Left renal pelvis (tissue), 4 donors: ENCODE measurements around the gene C1QL2. TPM values are rescaled to one million over a fixed set of nuclear protein-coding genes. Genes with fewer than 3 reads are reported as not detected.

ENCODE experiments used
- DNase-seq, 4 donors: peaks; one replicate each; pipeline ENCODE4 v3.0.0-alpha.2; 2013; ENCODE audit warnings: low read depth in 4 of 4, low spot score in 3 of 4
- polyA plus RNA-seq, 4 donors: library from polyadenylated mRNA; unstranded; fragments of 120-200 nt; gene quantifications; one replicate each; pipeline ENCODE4 v1.2.1, GENCODE V29; 2013; ENCODE audit not compliant: insufficient read length in 4 of 4

The C1QL2 gene
- polyA plus RNA-seq, 4 donors = not detected

- no peak for DNase-seq
Measured at GRCh38 chr2:119147776-119148715, 10.5 kb downstream of the C1QL2 start.

DNA sequence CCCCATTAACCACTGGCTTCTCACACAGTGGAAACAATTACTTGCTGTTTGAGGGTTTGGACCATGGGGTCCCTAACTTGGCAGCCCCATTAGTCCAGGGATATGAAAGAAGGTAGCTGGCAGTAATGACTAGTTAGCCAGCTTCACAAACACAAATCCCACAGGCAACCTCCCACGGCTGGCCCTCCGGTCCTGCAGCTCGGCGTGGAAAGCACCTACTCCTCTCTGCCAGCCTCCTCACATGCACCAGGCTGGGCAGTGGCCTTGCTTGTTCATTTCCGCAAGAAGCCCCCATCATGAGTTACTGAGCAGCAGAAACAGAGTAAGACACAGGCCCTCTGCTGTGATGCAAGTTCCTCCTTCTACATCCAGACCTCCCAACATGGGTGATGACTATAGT lies 13.7 kb downstream of the C1QL2 start:
- DNase-seq = no peak

- no peak for DNase-seq
Measured at GRCh38 chr2:119142824-119143223, 15.7 kb downstream of the C1QL2 start.

DNA sequence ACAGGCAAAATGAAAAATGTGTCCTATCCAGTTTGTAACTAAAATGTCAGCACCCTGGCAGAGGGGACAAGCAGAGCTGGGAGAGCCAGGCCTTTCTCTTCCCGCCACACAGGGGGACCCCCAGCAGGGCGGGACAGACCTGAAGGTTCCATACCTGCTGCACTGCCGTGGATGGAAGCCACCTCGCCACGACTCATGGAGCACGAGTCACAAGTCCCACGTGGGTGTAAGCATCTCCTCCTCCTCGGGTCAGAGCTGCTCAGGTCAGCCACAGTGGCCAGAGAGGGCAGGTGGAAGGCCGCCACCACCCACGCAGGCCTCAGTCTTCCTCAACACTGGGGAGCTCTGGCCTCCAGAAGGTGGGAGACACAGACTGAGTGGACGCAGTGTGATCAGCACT lies 21.0 kb downstream of the C1QL2 start:
- no peak for DNase-seq

DNA sequence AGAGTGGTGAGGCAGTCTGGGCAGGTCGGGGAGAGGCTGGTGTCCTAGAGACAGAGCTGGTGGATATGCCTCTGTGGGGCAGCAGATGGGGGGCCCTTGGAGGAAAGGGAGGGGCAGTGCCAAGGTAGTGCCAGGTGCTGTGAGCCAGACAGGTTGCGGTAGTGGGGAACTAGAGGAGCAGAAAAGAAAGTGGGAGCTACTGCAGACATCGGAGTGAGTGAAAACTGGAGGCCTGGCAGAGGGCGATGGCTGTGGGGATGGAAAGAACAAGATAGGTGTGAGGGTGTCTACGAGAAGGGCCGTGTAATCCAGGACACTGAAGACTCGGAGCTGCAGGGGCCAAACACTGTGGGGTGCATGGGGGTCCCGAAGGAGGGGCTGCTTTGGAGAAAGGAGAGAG lies 21.7 kb downstream of the C1QL2 start:
- no peak for DNase-seq

GRCh38 chr2:119136093-119136492 lies 22.5 kb downstream of the C1QL2 start:
- DNase-seq = no peak

DNA sequence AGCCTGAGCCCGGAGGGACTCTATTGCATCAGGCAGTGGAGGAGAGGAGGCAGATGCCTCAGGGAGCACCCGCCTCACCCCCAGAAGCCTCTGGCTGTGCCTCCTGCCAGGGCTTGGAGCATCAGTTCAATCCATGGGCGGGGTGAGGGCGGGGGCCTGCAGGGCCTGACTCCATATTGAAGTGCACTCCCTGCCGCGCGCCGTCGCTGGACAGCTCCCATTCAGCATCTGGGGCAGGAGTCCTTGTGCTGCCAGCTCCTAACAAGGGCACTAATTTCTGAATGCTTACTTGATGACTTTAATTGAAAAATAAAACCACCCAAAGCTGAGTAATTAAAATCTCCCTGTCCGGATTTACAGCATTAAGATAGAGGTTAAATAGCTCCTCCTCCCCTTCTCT lies 23.8 kb downstream of the C1QL2 start:
- no peak for DNase-seq

GRCh38 chr2:119126650-119127049 lies 31.9 kb downstream of the C1QL2 start:
- DNase-seq = no peak

DNA sequence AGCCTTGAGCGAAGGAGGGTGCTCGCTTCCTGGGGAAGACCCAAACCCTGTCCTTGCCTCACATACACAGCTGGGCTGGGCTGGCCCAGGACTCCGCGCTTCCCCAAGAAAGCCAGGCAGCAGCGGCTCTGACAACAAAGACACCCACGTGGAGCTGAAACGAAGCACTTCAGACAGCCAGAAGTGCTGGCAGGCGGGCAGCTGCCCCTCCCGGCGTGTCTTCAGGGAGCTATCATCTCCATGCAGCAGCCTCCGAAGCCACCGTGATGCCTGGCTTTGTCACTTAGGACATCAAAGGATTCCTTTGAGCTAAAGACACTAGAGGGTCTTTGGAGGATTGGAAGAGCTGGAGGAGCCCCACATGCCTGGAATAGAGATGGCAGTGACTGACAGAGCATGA lies 35.2 kb downstream of the C1QL2 start:
- no peak for DNase-seq

DNA sequence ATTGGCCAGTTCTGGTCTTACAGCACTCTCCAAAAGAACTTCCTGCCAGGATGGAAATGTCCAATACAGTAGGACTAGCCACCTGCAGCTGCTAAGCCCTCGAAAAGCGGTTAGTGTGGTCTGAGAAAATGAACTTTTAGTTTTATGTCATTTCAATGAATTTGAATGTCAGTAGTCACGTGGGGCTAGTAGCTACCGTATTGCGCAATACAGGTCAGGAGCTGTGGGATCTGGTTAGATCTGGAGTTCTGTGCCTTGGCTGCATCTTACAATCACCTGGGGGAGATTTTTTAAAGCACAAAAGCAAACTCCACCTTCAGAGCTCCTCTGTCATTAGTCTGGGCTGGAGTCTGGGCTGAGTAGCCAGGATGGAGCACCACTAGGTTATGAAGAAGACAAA lies 35.9 kb downstream of the C1QL2 start:
- no peak for DNase-seq

GRCh38 chr2:119119999-119120756 lies 38.4 kb downstream of the C1QL2 start:
- no peak for DNase-seq

DNA sequence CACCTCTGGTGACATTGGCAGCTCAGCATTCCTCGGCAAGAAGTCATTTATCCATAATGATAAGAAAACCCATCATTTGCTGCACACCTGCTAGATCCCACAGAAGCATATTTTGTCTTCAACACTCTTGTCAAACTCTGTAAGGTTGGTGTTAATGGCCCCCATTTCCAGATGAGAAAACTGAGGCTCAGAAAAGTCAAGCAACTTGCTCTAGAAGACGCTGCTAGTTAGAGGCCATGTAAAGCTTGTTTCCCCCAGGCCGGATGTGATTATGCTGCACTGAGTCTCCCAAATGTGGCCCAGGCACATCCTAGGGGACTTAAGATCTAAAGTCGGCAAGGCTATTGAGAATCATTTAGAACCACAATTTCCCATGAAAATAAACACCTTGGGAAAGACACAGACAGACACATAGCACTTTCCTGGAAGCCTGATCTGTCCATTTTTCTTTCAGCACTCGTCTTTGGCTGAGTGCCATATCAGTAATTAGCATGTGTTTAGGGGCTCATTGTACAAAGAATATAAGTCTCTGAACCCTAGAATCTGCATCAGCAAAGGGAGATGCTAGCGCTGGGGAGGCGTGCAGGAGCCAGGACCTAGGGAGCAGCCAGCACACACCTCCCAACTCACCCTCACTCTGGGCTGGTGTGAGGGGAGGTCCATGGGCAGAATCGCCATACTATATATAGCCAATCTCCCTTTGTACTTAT lies 39.3 kb downstream of the C1QL2 start:
- no peak for DNase-seq

- DNase-seq = no peak
Measured at GRCh38 chr2:119117891-119118882, 40.4 kb downstream of the C1QL2 start.

DNA sequence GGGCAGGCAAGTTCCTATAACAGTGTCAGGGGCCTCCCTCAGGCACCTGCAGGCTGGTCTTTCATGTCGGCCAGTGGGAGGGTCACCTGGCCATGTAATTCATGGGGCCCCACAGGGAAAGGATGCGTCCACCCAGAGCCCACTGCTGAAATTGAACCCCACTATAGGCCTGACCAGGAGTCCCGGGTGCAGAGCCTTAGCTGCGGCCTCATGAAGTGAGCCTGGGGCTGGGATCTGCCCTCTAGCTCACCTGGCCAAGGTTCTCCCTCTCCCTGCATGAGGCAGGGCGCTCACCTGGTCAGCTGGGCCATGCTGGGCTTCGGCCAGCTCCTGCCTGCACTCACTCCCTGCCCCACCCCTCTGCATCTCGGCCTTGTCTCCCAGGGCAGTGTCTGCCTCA lies 41.1 kb downstream of the C1QL2 start:
- DNase-seq = no peak

- DNase-seq = no peak
Measured at GRCh38 chr2:119116411-119117295, 41.9 kb downstream of the C1QL2 start.

DNA sequence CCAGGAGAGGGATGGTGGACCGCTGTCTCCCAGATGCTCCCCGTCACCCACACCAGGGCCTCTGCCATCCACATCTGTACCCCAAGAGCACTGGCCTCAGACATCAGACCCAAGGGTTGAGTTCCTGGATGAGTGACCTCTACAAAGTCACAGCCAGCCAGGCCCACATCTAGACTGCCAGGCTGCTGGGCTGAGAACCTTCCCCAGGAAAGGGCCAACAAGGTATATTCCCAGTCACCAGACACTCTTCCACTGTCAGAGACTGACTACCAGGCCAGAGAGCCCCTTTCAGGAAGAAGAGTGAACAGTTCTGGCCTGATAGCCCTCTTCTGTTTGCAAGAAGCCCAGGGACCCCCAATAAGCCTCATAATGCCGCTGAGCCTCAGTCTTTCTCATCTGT lies 44.3 kb downstream of the C1QL2 start:
- no peak for DNase-seq

DNA sequence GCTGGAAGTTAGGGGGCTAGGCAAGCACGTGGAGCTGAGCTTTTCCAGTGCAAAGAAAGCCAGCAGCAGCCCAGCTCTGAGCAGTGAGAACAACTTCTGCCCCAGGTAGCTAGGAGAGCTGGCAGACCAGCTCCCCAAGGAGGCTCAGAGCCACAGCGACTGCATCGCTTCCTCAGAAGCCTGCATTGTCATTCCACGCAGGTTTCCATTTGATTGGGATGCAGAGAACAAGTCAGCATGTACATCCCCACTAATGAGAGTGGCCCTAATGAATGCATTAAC lies 45.1 kb downstream of the C1QL2 start:
- no peak for DNase-seq

- DNase-seq = no peak
Measured at GRCh38 chr2:119112770-119113488, 45.6 kb downstream of the C1QL2 start.

DNA sequence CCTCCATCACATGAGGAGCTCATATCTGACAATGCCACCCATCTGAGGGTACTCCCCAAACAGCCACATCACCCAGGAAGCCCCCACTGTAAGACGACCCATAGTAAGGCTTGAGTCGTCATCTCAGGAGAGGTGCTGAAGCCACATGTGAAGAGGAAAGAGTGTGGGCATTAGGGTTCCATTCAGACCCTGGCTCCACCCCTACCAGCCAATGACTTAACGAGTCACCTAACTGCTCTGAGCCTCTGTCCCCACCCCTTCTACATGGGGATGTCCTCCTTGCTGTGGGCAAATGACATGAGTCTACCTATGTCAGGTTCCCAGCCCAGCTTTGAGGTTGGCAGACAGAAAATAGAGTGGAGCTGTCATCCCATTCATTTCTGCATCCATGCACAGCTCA lies 46.3 kb downstream of the C1QL2 start:
- no peak for DNase-seq
